LHCN-M2 (cell line): Measurements from ENCODE around the gene ZNF140. TPM values are rescaled to one million over a fixed set of nuclear protein-coding genes. Genes with fewer than 3 reads are reported as not detected.
A peak's percentile ranks its signal among the peaks of the same experiment; 100 is the strongest.

Experiments
- DNase-seq: peaks from one replicate; pipeline ENCODE4 v3.0.0-alpha.2; 2012; ENCODE audit warnings: low read depth
- total RNA-seq: library from RNA; depleted of rRNA; stranded (reverse); fragments of >200 nt; gene quantifications from 2 replicates; pipeline ENCODE4 v1.2.3, GENCODE V29; 2014; rRNA removed

ZNF140 gene
- total RNA-seq, 1 experiment from 2014 or later = 14.4 TPM

DNA sequence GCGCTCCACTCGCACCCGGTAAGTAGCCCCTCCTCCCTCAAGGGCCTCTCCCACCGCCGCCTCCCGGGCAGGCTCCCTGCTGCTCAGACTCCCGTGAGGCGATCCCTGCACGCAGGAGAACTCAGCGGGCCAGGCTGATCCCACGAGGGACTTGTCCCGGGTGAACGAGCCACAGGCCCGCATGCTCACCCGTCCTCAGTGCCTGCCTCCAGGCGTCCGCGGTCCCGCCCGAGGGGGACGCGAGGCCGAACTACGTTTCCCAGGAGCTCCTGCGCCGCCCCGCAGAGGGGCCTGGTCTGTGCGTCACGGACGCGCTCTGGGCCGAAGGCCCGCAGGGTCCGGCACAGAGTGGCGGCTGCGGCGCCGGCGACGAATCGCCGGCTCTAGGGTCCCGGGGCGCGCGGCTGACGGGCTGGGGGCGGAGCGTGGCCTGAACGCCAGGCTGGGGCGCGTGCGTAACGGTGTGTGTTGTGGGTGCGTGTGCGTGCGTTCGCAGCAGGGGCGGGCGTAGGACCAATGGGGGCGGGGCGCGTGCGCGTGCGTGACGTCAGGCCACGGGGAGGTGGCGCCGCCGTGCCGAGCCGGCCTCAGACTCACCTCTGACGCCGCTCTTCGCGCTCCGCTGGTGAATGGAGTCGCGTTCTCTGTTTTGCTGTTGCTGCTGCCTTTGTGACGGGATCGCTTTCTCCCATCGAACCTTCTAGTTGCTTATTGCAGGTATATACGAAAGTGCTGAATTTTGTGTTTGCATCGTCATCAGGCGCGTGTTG lies 49.5 kb downstream of the ZNF140 start, which contains the start of the genes ZNF10 and ZNF891:
Gene ZNF10, plus strand, starts transcription at position 590 of the 770 bp plus-strand sequence. CDS start 13,866 bp downstream, outside the sequence.
Gene ZNF891, minus strand, starts transcription at position 237 of the 770 bp plus-strand sequence. CDS start 8,356 bp downstream, outside the sequence.
- peak; percentile 94 for DNase-seq

DNA sequence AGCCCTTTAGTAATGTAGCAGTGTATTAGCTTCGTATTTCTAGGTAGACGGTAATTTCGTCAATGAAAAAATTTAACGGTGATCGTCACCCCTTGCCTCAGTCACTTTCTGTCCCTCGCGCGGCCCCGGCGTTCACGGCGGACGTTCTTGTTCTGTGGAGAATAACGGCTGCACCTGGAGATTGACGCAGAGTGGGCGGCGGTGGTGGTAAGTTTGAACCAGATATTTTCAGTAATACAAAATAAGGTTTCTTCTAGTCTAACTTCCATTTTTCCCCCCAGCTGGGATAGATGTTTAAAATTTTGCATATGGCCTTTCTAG lies 50.0 kb downstream of the ZNF140 start:
- no peak for DNase-seq

DNA sequence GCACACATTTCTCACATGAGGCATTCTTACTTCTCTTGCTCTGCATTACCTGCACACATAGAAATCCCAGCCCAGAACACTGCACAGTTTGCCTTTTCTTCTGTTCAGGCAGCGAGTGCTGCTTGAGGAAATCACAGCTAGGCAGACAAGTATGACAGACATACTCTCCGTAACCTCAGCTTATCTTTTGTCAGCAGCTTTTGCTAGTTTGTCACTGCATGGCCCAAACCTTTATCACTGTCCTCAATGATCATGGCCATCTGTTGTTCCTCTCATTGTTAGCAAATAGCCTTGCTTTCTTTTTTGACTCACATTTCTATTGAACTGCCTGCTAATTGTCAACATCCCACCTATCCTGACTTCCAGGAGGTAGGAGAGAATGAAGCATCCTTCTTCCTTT lies 55.0 kb downstream of the ZNF140 start:
- no peak for DNase-seq

DNA sequence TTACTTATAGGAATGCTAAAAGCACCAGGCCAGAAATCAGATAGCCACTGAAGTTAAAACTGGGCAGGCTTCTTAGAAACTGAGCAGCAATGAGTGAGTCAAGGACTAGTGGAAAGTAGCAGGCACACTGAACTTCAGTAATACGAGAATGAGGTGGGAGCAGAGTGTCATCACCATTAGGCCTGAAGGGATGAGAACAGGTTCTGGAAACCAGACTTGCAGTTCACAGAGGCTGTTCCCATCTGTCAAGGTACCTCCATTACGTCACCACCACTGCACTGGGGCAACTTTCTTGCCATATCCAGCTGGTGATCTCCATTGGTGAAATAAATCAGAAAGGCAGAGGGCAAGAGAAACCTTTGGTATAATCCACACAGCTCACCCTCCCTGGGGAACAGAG lies 65.3 kb downstream of the ZNF140 start:
- no peak for DNase-seq

GRCh38 chr12:133156125-133156690 lies 75.5 kb downstream of the ZNF140 start:
- DNase-seq = no peak

Other genes with a start within 250 kb of the ZNF140 start
- 23.8 and 24.8 TPM in 2 replicates for gene CHFR, start 193.3 kb upstream of the ZNF140 start, total RNA-seq
- 4.6 and 10.0 TPM in 2 replicates for gene ZNF605, start 124.6 kb upstream of the ZNF140 start, total RNA-seq
- gene ZNF26, start 94.6 kb upstream of the ZNF140 start, total RNA-seq = 16.2 and 16.3 TPM in 2 replicates
- 21.8 and 27.7 TPM in 2 replicates for gene ZNF84, start 43.4 kb upstream of the ZNF140 start, total RNA-seq
- gene ZNF891, start 49.4 kb downstream of the ZNF140 start, total RNA-seq = 1.0 and 1.2 TPM in 2 replicates
- 7.2 and 8.1 TPM in 2 replicates for gene ZNF10, start 49.7 kb downstream of the ZNF140 start, total RNA-seq
- gene ZNF268, start 100.6 kb downstream of the ZNF140 start, total RNA-seq = 19.3 and 24.0 TPM in 2 replicates
- not detected in 2 replicates for gene ANHX, start 155.0 kb downstream of the ZNF140 start, total RNA-seq